ENCODE results near the gene KRTAP2-2. TPM values are rescaled to one million over a fixed set of nuclear protein-coding genes. Genes with fewer than 3 reads are reported as not detected.

The KRTAP2-2 gene
- total RNA-seq, 4 donors from 2014 or later = not detected

GRCh38 chr17:41019415-41019814 is 35.6 kb downstream of the KRTAP2-2 start:
- intact Hi-C loops (cut with DNase I; ENCODE audit: low total_unique reads) (no loop called here), in situ Hi-C loops (cut with MboI; ENCODE audit: low pct_ligation_motif_present in 1 of 4, low pct_unique_long_range_greater_than_20kb in 1 of 4, low sequenced_read_pairs in 3 of 4) (no loop called here)

GRCh38 chr17:41018541-41018940 is 36.5 kb downstream of the KRTAP2-2 start:
- Histone ChIP-seq H3K27me3 (no peaks in the 10 kb centered on the region), H3K4me1 (no peaks in the 10 kb centered on the region), H3K4me3 (no peak overlapping the region), H3K27ac (no peak overlapping the region), H3K36me3 (no peaks in the 10 kb centered on the region), H3K9me3 (no peaks in the 10 kb centered on the region)
- WGBS, 2 donors (ENCODE audit: low coverage in 1 of 2) = 43 to 78% methylated on average over 1 to 3 of the region's 3 CpGs
- DNase-seq = no peak
- intact Hi-C loops (cut with DNase I; ENCODE audit: low total_unique reads) = no loop called here
- in situ Hi-C loops (cut with MboI; ENCODE audit: low pct_ligation_motif_present in 1 of 4, low pct_unique_long_range_greater_than_20kb in 1 of 4, low sequenced_read_pairs in 3 of 4) = no loop called here
- TF ChIP-seq POLR2AphosphoS5 (IDR thresholded peaks at IDR 0.05) = no peak
- TF ChIP-seq POLR2A (IDR thresholded peaks at IDR 0.05) = no peak
- no peak for TF ChIP-seq CTCF (IDR thresholded peaks at IDR 0.05)

More at GRCh38 chr17:41019415-41019814, 35.6 kb downstream of the KRTAP2-2 start:
- H3K36me3 ChIP-seq = no peaks in the 10 kb centered on the region
- no peak overlapping the region for H3K4me3 ChIP-seq
- 97 to 100% methylated on average over 1 to 3 of the region's 3 CpGs for WGBS, 2 donors (ENCODE audit: low coverage in 1 of 2)
- no peaks in the 10 kb centered on the region for H3K9me3 ChIP-seq
- no peaks in the 10 kb centered on the region for H3K27me3 ChIP-seq
- no peak for DNase-seq
- TF ChIP-seq CTCF (IDR thresholded peaks at IDR 0.05) = no peak
- TF ChIP-seq POLR2AphosphoS5 (IDR thresholded peaks at IDR 0.05) = no peak
- TF ChIP-seq POLR2A (IDR thresholded peaks at IDR 0.05) = no peak
- TF ChIP-seq EP300 (IDR thresholded peaks at IDR 0.05; ENCODE audit: low read depth) = no peak
- no peak overlapping the region for H3K27ac ChIP-seq
- H3K4me1 ChIP-seq = no peaks in the 10 kb centered on the region

- no peaks in the 10 kb centered on the region for H3K27me3 ChIP-seq
- H3K4me3 ChIP-seq = no peak overlapping the region
- H3K9me3 ChIP-seq = no peaks in the 10 kb centered on the region
- in situ Hi-C loops (cut with MboI; ENCODE audit: low pct_ligation_motif_present in 1 of 4, low pct_unique_long_range_greater_than_20kb in 1 of 4, low sequenced_read_pairs in 3 of 4) (no loop called here), intact Hi-C loops (cut with DNase I; ENCODE audit: low total_unique reads) (no loop called here)
- no peaks in the 10 kb centered on the region for H3K4me1 ChIP-seq
- TF ChIP-seq POLR2AphosphoS5 (IDR thresholded peaks at IDR 0.05) (no peak), CTCF (IDR thresholded peaks at IDR 0.05) (no peak), POLR2A (IDR thresholded peaks at IDR 0.05) (no peak), EP300 (IDR thresholded peaks at IDR 0.05; ENCODE audit: low read depth) (no peak)
- H3K27ac ChIP-seq = no peak overlapping the region
- WGBS, 2 donors (ENCODE audit: low coverage in 1 of 2) = 41 to 85% methylated on average over 2 to 13 of the region's 13 CpGs
- DNase-seq = no peak
- no peaks in the 10 kb centered on the region for H3K36me3 ChIP-seq
These were observed 38.3 kb downstream of the KRTAP2-2 start for GRCh38 chr17:41016578-41017215.

GRCh38 chr17:41015454-41015853 is 39.6 kb downstream of the KRTAP2-2 start:
- no peak overlapping the region for H3K4me3 ChIP-seq
- H3K9me3 ChIP-seq = no peaks in the 10 kb centered on the region
- no peaks in the 10 kb centered on the region for H3K27me3 ChIP-seq
- H3K36me3 ChIP-seq = no peaks in the 10 kb centered on the region
- no peak overlapping the region for H3K27ac ChIP-seq
- no peak for DNase-seq
- intact Hi-C loops (cut with DNase I; ENCODE audit: low total_unique reads) = no loop called here
- 70 to 77% methylated on average over 4 to 7 of the region's 7 CpGs for WGBS, 2 donors (ENCODE audit: low coverage in 1 of 2)
- TF ChIP-seq POLR2A (IDR thresholded peaks at IDR 0.05) (no peak), CTCF (IDR thresholded peaks at IDR 0.05) (no peak), POLR2AphosphoS5 (IDR thresholded peaks at IDR 0.05) (no peak), EP300 (IDR thresholded peaks at IDR 0.05; ENCODE audit: low read depth) (no peak)
- no peaks in the 10 kb centered on the region for H3K4me1 ChIP-seq
- in situ Hi-C loops (cut with MboI; ENCODE audit: low pct_ligation_motif_present in 1 of 4, low pct_unique_long_range_greater_than_20kb in 1 of 4, low sequenced_read_pairs in 3 of 4) = no loop called here

Measured in transverse colon (tissue), 4 donors.